IMR-90 (cell line): ENCODE measurements around the gene FBXW11. TPM values are rescaled to one million over a fixed set of nuclear protein-coding genes. Genes with fewer than 3 reads are reported as not detected.

Experiments used
- ATAC-seq: fragments of 200-7000 bp; cut with Tn5 transposase; 2 replicates; pipeline ENCODE4 v1.9.1; 2020; ENCODE audit warnings: low read depth, mild to moderate bottlenecking, moderate library complexity
- BruUV-seq: library from RNA; stranded (reverse); fragments of 400-500 nt; replicated peaks from 2 replicates; lab custom pipeline; 2021; lab: Mats Ljungman, UMichigan
- CTCF ChIA-PET: fragments of 300-600 bp; formaldehyde crosslinking; extraction: SDS; loops from one replicate; lab custom pipeline; 2021; ENCODE audit warnings: antibody characterized with exemption; lab: Yijun Ruan, JAX
- POLR2A ChIA-PET: fragments of 300-600 bp; sonication (Branson Sonifier 250); formaldehyde crosslinking; loops from one replicate; lab custom pipeline; 2022; ENCODE audit warnings: antibody characterized with exemption; ENCODE audit not compliant: unreplicated experiment; lab: Charles Lee
- DNase-seq: peaks from one replicate; pipeline ENCODE4 v3.0.0; 2013
- H2AFZ ChIP-seq: replicated peaks from 2 replicates; pipeline ENCODE3; 2013; ENCODE audit warnings: low read length, mild to moderate bottlenecking; ENCODE audit not compliant: poor library complexity
- H2AK5ac ChIP-seq: 2 replicates; pipeline ENCODE4 v1.6.1; 2013; ENCODE audit warnings: low read depth, low read length, inconsistent platforms
- H2AK9ac ChIP-seq: replicated peaks from 2 replicates; pipeline ENCODE3; 2013; ENCODE audit warnings: mild to moderate bottlenecking, low read depth, low read length, moderate library complexity; ENCODE audit not compliant: poor library complexity
- H2BK120ac ChIP-seq: 2 replicates; pipeline ENCODE4 v1.6.1; 2013; ENCODE audit warnings: low read depth, low read length, inconsistent platforms
- H2BK15ac ChIP-seq: 3 replicates; pipeline ENCODE4 v1.6.1; 2013; ENCODE audit warnings: low read depth, low read length, inconsistent platforms
- H2BK20ac ChIP-seq: 2 replicates; pipeline ENCODE4 v1.6.1; 2013; ENCODE audit warnings: low read depth, mild to moderate bottlenecking, inconsistent platforms, low read length, moderate library complexity
- H2BK5ac ChIP-seq: 2 replicates; pipeline ENCODE4 v1.6.1; 2013; ENCODE audit warnings: mild to moderate bottlenecking, low read depth, low read length, inconsistent platforms; ENCODE audit not compliant: poor library complexity, severe bottlenecking
- H3K14ac ChIP-seq: replicated peaks from 2 replicates; pipeline ENCODE4 v1.6.1; 2013; ENCODE audit warnings: low read depth, low read length, inconsistent platforms
- H3K18ac ChIP-seq: 2 replicates; pipeline ENCODE4 v1.6.1; 2013; ENCODE audit warnings: low read depth, low read length, control low read depth
- H3K23ac ChIP-seq: 2 replicates; pipeline ENCODE4 v1.6.1; 2013; ENCODE audit warnings: low read depth, low read length, inconsistent platforms
- H3K27ac ChIP-seq: 2 replicates; pipeline ENCODE4 v1.5.1; 2013; ENCODE audit warnings: mild to moderate bottlenecking, control low read depth, low read length; ENCODE audit not compliant: insufficient read depth
- H3K27me3 ChIP-seq: 2 replicates; pipeline ENCODE4 v1.6.1; 2013; ENCODE audit warnings: low read length; ENCODE audit not compliant: control insufficient read depth, insufficient read depth
- H3K36me3 ChIP-seq: 2 replicates; pipeline ENCODE4 v1.6.1; 2013; ENCODE audit warnings: low read length, mixed read lengths; ENCODE audit not compliant: control insufficient read depth, insufficient read depth
- H3K4ac ChIP-seq: 2 replicates; pipeline ENCODE4 v1.6.1; 2013; ENCODE audit warnings: low read depth, low read length, inconsistent platforms
- H3K4me1 ChIP-seq: 2 replicates; pipeline ENCODE4 v1.6.1; 2013; ENCODE audit warnings: low read length, mixed read lengths; ENCODE audit not compliant: control insufficient read depth, insufficient read depth
- H3K4me2 ChIP-seq: 2 replicates; pipeline ENCODE4 v1.6.1; 2013; ENCODE audit warnings: low read depth, mild to moderate bottlenecking, control low read depth, low read length, moderate library complexity
- H3K4me3 ChIP-seq: 2 replicates; pipeline ENCODE4 v1.5.1; 2013; ENCODE audit warnings: low read depth, mild to moderate bottlenecking, control low read depth, low read length, moderate library complexity; ENCODE audit not compliant: insufficient read depth
- H3K56ac ChIP-seq: 2 replicates; pipeline ENCODE4 v1.6.1; 2013; ENCODE audit warnings: low read length, inconsistent platforms; ENCODE audit not compliant: insufficient read depth; ENCODE audit errors: extremely low read depth
- H3K79me1 ChIP-seq, 2 experiments: 2 replicates each; pipeline ENCODE4 v1.6.1; 2013; ENCODE audit warnings: low read length in 2 of 2, inconsistent platforms in 1 of 2, low read depth in 1 of 2
- H3K9ac ChIP-seq: 2 replicates; pipeline ENCODE4 v1.6.1; 2013; ENCODE audit warnings: low read depth, low read length, control low read depth
- H3K9me1 ChIP-seq: 2 replicates; pipeline ENCODE4 v1.6.1; 2013; ENCODE audit warnings: low read length, inconsistent platforms; ENCODE audit not compliant: insufficient read depth
- H3K9me3 ChIP-seq: 2 replicates; pipeline ENCODE4 v1.6.1; 2013; ENCODE audit warnings: low read length; ENCODE audit not compliant: control insufficient read depth, insufficient read depth
- H4K20me1 ChIP-seq: 2 replicates; pipeline ENCODE4 v1.6.1; 2013; ENCODE audit warnings: low read length, inconsistent platforms; ENCODE audit not compliant: insufficient read depth
- H4K5ac ChIP-seq: 2 replicates; pipeline ENCODE4 v1.6.1; 2013; ENCODE audit warnings: mild to moderate bottlenecking, low read depth, low read length, control low read depth
- H4K8ac ChIP-seq, 2 experiments: 2 replicates each; pipeline ENCODE4 v1.6.1; 2013; ENCODE audit warnings: low read depth in 2 of 2, low read length in 2 of 2, control low read depth in 1 of 2, inconsistent platforms in 1 of 2
- H4K91ac ChIP-seq: 2 replicates; pipeline ENCODE4 v1.6.1; 2013; ENCODE audit warnings: low read depth, low read length, inconsistent platforms; ENCODE audit not compliant: insufficient read depth
- CHD1 ChIP-seq: IDR thresholded peaks from 2 replicates; pipeline ENCODE4 v1.6.1; 2012; ENCODE audit warnings: low read depth, low read length, improper control_type of control experiment
- ELK1 ChIP-seq: fragments of 150-350 bp; IDR thresholded peaks from 2 replicates; pipeline ENCODE4 v1.6.1; 2016; ENCODE audit warnings: low read depth, mild to moderate bottlenecking, low read length, moderate library complexity, borderline replicate concordance
- MAFK ChIP-seq: IDR thresholded peaks from 2 replicates; pipeline ENCODE4 v1.6.1; 2012; ENCODE audit warnings: low read depth, low read length, improper control_type of control experiment
- MXI1 ChIP-seq: IDR thresholded peaks from 2 replicates; pipeline ENCODE4 v1.6.1; 2012; ENCODE audit warnings: low read depth, mild to moderate bottlenecking, low read length, moderate library complexity, borderline replicate concordance
- NFE2L2 ChIP-seq: fragments of 150-350 bp; IDR thresholded peaks from 2 replicates; pipeline ENCODE4 v1.6.1; 2016; ENCODE audit warnings: low read depth, mild to moderate bottlenecking, low read length
- USF2 ChIP-seq: fragments of 150-350 bp; IDR thresholded peaks from 2 replicates; pipeline ENCODE4 v1.6.1; 2017; ENCODE audit warnings: mild to moderate bottlenecking, antibody characterized with exemption, low read length, low read depth
- WGBS, 2 experiments: methylation state at CpG; one replicate each; pipeline versions ENCODE4 v1.1.5 to v1.1.7; 2013; ENCODE audit warnings: missing lambda C conversion rate in 2 of 2; ENCODE audit not compliant: insufficient read length in 1 of 2; ENCODE audit errors: extremely low coverage in 2 of 2; 5-methylcytosine and 5-hydroxymethylcytosine counted together
- dilution Hi-C: fragments of 300-500 bp; cut with HindIII; formaldehyde crosslinking; loops from one replicate; pipeline ENCODE4 v1.14.3; 2018; ENCODE audit warnings: low sequenced_read_pairs; ENCODE audit not compliant: unreplicated experiment
- in situ Hi-C: fragments of 300-500 bp; cut with MboI; formaldehyde crosslinking; loops from 3 replicates; pipeline ENCODE4 v1.14.3; 2019; ENCODE audit warnings: low sequenced_read_pairs, inconsistent platforms, mixed read lengths
- intact Hi-C: fragments of 100-400 bp; cut with micrococcal nuclease; formaldehyde crosslinking; loops from 2 replicates; pipeline ENCODE4 v1.10.0; 2022
- polyA plus RNA-seq, 3 experiments: library from polyadenylated mRNA; depleted of rRNA; stranded (reverse); fragments of >200 nt; gene quantifications; 2 replicates each; pipeline ENCODE4 v1.2.3, GENCODE V29; 2012; ENCODE audit warnings: low replicate concordance in 1 of 3
- total RNA-seq: library from RNA; depleted of rRNA; stranded (reverse); fragments of >200 nt; gene quantifications from 2 replicates; pipeline ENCODE4 v1.2.3, GENCODE V29; 2012

The FBXW11 gene
- total and polyA plus RNA-seq, 2 of the 4 experiments (the other 2 are of a cell fraction): 34.3 to 97.1 TPM

- in situ Hi-C loops (no loop called here), intact Hi-C loops (no loop called here), dilution Hi-C loops (no loop called here)
- Histone ChIP-seq H4K8ac (no peak overlapping the region), H3K9ac (no peak overlapping the region), H3K4me2 (no peak overlapping the region), H3K9me1 (peaks cover 6% of the 10 kb centered on the region; the same call in 1 of the 2 replicates), H2AK9ac (no peak overlapping the region), H3K27me3 (no peaks in the 10 kb centered on the region), H4K20me1 (peaks cover 70% of the 10 kb centered on the region), H2BK120ac (no peak overlapping the region), H3K14ac (no peak overlapping the region), H3K4me3 (no peak overlapping the region), H3K9me3 (peaks cover 6% of the 10 kb centered on the region), H3K18ac (no peak overlapping the region), H2AK5ac (no peak overlapping the region), H3K4me1 (peaks cover 4% of the 10 kb centered on the region), H3K23ac (no peak overlapping the region; the same call in 1 of the 2 replicates), H2BK5ac (no peak overlapping the region), H3K36me3 (peaks cover 3% of the 10 kb centered on the region; the same call in 1 of the 2 replicates), H2BK20ac (no peak overlapping the region), H3K4ac (no peak overlapping the region), H4K91ac (no peak overlapping the region), H3K27ac (no peak overlapping the region), H3K56ac (no peak overlapping the region), H4K5ac (no peak overlapping the region), H3K79me1 (peaks cover 35 to 75% of the 10 kb centered on the region in 2 experiments), H2AFZ (no peak overlapping the region), H2BK15ac (no peak overlapping the region)
- BruUV-seq: no TSS peak
- TF ChIP-seq CHD1 (no peak), NFE2L2 (no peak), MAFK (no peak), USF2 (no peak), ELK1 (no peak), MXI1 (no peak)
- ChIA-PET CTCF (no interaction called here), POLR2A (no interaction called here)
- no peak for ATAC-seq
- no peak for DNase-seq
- 50% methylated on average over 2 of the region's 5 CpGs; no CpG with 5 or more reads in 1 of the 2 experiments for WGBS, 2 experiments
Measured at GRCh38 chr5:171975877-171976667, 30.4 kb downstream of the FBXW11 start.
